GM23338 (cell line): ENCODE results near the gene PARP12. TPM values are rescaled to one million over a fixed set of nuclear protein-coding genes. Genes with fewer than 3 reads are reported as not detected.

ENCODE experiments used
- ATAC-seq: fragments of 200-7000 bp; cut with Tn5 transposase; 3 replicates; pipeline ENCODE4 v1.9.1; 2020
- DNase-seq: peaks from one replicate; pipeline ENCODE4 v3.0.0-alpha.2; 2015; ENCODE audit warnings: low spot score
- H2AFZ ChIP-seq: fragments of 200-600 bp; sonication (generic); 2 replicates; pipeline ENCODE4 v1.8.0; 2016; ENCODE audit warnings: antibody characterized with exemption, mild to moderate bottlenecking, moderate library complexity
- H3F3A ChIP-seq: fragments of 200-600 bp; sonication (generic); replicated peaks from 2 replicates; pipeline ENCODE4 v1.8.0; 2017; ENCODE audit warnings: antibody characterized with exemption, mixed run types, low read depth
- H3K27ac ChIP-seq: fragments of 200-600 bp; sonication (generic); 2 replicates; pipeline ENCODE4 v1.6.1; 2016; ENCODE audit warnings: low read depth
- H3K27me3 ChIP-seq: fragments of 200-600 bp; sonication (generic); 2 replicates; pipeline ENCODE4 v1.8.0; 2016; ENCODE audit warnings: mild to moderate bottlenecking, mixed run types, moderate library complexity; ENCODE audit not compliant: insufficient read depth
- H3K36me3 ChIP-seq: fragments of 200-600 bp; sonication (generic); 2 replicates; pipeline ENCODE4 v1.8.0; 2016; ENCODE audit warnings: mild to moderate bottlenecking; ENCODE audit not compliant: insufficient read depth
- H3K4me1 ChIP-seq: fragments of 200-600 bp; sonication (generic); 2 replicates; pipeline ENCODE4 v1.8.0; 2016; ENCODE audit warnings: mild to moderate bottlenecking, moderate library complexity; ENCODE audit not compliant: insufficient read depth
- H3K4me2 ChIP-seq: fragments of 200-600 bp; sonication (generic); 2 replicates; pipeline ENCODE4 v1.7.1; 2017; ENCODE audit warnings: mixed run types
- H3K4me3 ChIP-seq: fragments of 200-600 bp; sonication (generic); 2 replicates; pipeline ENCODE4 v1.6.1; 2016; ENCODE audit warnings: mixed run types
- H3K79me2 ChIP-seq: fragments of 200-600 bp; sonication (generic); replicated peaks from 2 replicates; pipeline ENCODE4 v1.8.0; 2017; ENCODE audit warnings: mild to moderate bottlenecking; ENCODE audit not compliant: insufficient read depth
- H3K9me2 ChIP-seq: fragments of 200-600 bp; sonication (generic); 2 replicates; pipeline ENCODE4 v1.8.0; 2017; ENCODE audit not compliant: insufficient read depth
- H4K20me1 ChIP-seq: fragments of 200-600 bp; sonication (generic); replicated peaks from 2 replicates; pipeline ENCODE4 v1.8.0; 2017; ENCODE audit warnings: mild to moderate bottlenecking; ENCODE audit not compliant: insufficient read depth
- H3K27ac Mint-ChIP-seq: 2 replicates; pipeline ENCODE4 v1.8.0; 2020; ENCODE audit warnings: inconsistent platforms, mild to moderate bottlenecking, moderate library complexity, mixed read lengths
- H3K27me3 Mint-ChIP-seq: 3 replicates; pipeline ENCODE4 v1.8.0; 2022; ENCODE audit warnings: low read depth, mild to moderate bottlenecking, moderate library complexity, mixed read lengths, inconsistent platforms; ENCODE audit not compliant: insufficient read depth, poor library complexity
- H3K36me3 Mint-ChIP-seq: 3 replicates; pipeline ENCODE4 v1.8.0; 2021; ENCODE audit warnings: low read depth, mild to moderate bottlenecking, inconsistent platforms, moderate library complexity, mixed read lengths
- H3K4me1 Mint-ChIP-seq: 3 replicates; pipeline ENCODE4 v1.8.0; 2020; ENCODE audit warnings: mild to moderate bottlenecking, inconsistent platforms, mixed read lengths
- H3K4me3 Mint-ChIP-seq: 3 replicates; pipeline ENCODE4 v1.8.0; 2021; ENCODE audit warnings: moderate library complexity, mild to moderate bottlenecking, inconsistent platforms, mixed read lengths
- H3K9me3 Mint-ChIP-seq: 3 replicates; pipeline ENCODE4 v1.8.0; 2020; ENCODE audit warnings: moderate library complexity, mild to moderate bottlenecking, inconsistent platforms, mixed read lengths
- CREB1 ChIP-seq: fragments of 250-450 bp; sonication (Bioruptor Pico); IDR thresholded peaks from 2 replicates; pipeline ENCODE4 v1.5.0; 2020; ENCODE audit warnings: low read depth, mild to moderate bottlenecking, moderate library complexity
- EZH2 ChIP-seq: fragments of 200-600 bp; sonication (generic); IDR thresholded peaks from one replicate; pipeline ENCODE4 v1.8.0; 2017; ENCODE audit warnings: antibody characterized with exemption, mild to moderate bottlenecking, low read depth; ENCODE audit not compliant: unreplicated experiment
- EZH2phosphoT487 ChIP-seq: fragments of 200-600 bp; sonication (generic); IDR thresholded peaks from one replicate; pipeline ENCODE4 v1.8.1; 2018; ENCODE audit warnings: antibody characterized with exemption; ENCODE audit not compliant: unreplicated experiment
- JUNB ChIP-seq: IDR thresholded peaks from one replicate; pipeline ENCODE4 v1.6.1; 2016; ENCODE audit warnings: antibody characterized with exemption; ENCODE audit not compliant: unreplicated experiment
- NANOG ChIP-seq: IDR thresholded peaks from 2 replicates; pipeline ENCODE4 v1.6.1; 2016; ENCODE audit warnings: antibody characterized with exemption, borderline replicate concordance
- POLR2AphosphoS5 ChIP-seq: IDR thresholded peaks from 2 replicates; pipeline ENCODE4 v1.6.1; 2016; ENCODE audit warnings: antibody characterized with exemption, low read depth
- STAT1 ChIP-seq: IDR thresholded peaks from one replicate; pipeline ENCODE4 v1.6.1; 2016; ENCODE audit warnings: antibody characterized with exemption; ENCODE audit not compliant: unreplicated experiment
- ZNF114 ChIP-seq: fragments of 250-450 bp; sonication (Bioruptor Pico); IDR thresholded peaks from 2 replicates; pipeline ENCODE4 v1.5.0; 2020; ENCODE audit warnings: mild to moderate bottlenecking, moderate library complexity
- ZNF331 ChIP-seq: fragments of 250-450 bp; sonication (Bioruptor Pico); IDR thresholded peaks from 2 replicates; pipeline ENCODE4 v1.5.0; 2020; ENCODE audit warnings: low read depth, mild to moderate bottlenecking, moderate library complexity
- polyA plus RNA-seq: library from polyadenylated mRNA; unstranded; fragments of >200 nt; fragmentation: Nextera tagmentation; extraction: Ambion mirVana; gene quantifications from 2 replicates; pipeline ENCODE4 v1.2.1, GENCODE V29; 2016
- total RNA-seq: library from RNA; depleted of rRNA; stranded (reverse); fragments of >200 nt; shearing (Covaris generic); gene quantifications from 2 replicates; pipeline ENCODE4 v1.2.3, GENCODE V29; 2014
- TF ChIP-seq, protein P1 (sequence below): fragments of 250-450 bp; sonication (Bioruptor Pico); IDR thresholded peaks from 2 replicates; pipeline ENCODE4 v1.5.0; 2020; ENCODE audit warnings: mild to moderate bottlenecking, moderate library complexity
- TF ChIP-seq, protein P2 (sequence below), 2 experiments: fragments of 200-600 bp in 1 of 2; sonication (generic) in 1 of 2; conservative IDR thresholded peaks; 2 replicates each; pipeline versions ENCODE4 v1.5.1 to v1.6.1; 2016 to 2017; ENCODE audit warnings: antibody characterized with exemption in 2 of 2, low read depth in 2 of 2, mild to moderate bottlenecking in 2 of 2, moderate library complexity in 1 of 2
- TF ChIP-seq, protein P3 (sequence below): IDR thresholded peaks from 2 replicates; pipeline ENCODE4 v1.6.1; 2016; ENCODE audit warnings: antibody characterized with exemption
- TF ChIP-seq, protein P4 (sequence below): IDR thresholded peaks from one replicate; pipeline ENCODE4 v1.6.1; 2018; ENCODE audit warnings: antibody characterized with exemption; ENCODE audit not compliant: unreplicated experiment

Gene PARP12
- total and polyA plus RNA-seq, 2 experiments from 2014 or later: 2.7 to 10.3 TPM

DNA sequence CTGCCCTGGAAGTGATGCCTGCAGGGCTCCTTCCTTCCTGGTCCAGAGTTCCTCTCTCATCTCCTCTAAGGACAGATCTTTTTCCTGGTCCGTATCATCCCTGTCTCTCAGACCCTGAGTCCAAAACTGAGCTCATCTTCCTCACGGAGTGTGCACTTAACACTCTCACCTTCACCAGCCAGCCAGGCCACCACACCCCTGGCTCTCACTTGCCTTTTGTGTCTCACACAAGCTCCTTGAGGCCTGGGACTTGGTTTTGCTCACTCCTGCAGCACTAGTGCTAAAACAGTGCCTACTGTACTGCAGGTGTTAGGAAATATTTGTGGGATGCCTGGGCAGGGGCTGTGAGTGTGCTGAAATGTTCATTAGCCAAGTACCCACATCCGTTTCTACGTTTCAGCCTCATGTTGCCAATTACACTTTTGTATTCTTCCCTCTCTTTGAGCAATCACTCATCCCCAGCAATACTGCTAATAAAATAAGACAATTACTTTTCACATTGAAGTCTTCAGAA, 21.4 kb upstream of the PARP12 start (continued):
- TF ChIP-seq, protein P1, sequence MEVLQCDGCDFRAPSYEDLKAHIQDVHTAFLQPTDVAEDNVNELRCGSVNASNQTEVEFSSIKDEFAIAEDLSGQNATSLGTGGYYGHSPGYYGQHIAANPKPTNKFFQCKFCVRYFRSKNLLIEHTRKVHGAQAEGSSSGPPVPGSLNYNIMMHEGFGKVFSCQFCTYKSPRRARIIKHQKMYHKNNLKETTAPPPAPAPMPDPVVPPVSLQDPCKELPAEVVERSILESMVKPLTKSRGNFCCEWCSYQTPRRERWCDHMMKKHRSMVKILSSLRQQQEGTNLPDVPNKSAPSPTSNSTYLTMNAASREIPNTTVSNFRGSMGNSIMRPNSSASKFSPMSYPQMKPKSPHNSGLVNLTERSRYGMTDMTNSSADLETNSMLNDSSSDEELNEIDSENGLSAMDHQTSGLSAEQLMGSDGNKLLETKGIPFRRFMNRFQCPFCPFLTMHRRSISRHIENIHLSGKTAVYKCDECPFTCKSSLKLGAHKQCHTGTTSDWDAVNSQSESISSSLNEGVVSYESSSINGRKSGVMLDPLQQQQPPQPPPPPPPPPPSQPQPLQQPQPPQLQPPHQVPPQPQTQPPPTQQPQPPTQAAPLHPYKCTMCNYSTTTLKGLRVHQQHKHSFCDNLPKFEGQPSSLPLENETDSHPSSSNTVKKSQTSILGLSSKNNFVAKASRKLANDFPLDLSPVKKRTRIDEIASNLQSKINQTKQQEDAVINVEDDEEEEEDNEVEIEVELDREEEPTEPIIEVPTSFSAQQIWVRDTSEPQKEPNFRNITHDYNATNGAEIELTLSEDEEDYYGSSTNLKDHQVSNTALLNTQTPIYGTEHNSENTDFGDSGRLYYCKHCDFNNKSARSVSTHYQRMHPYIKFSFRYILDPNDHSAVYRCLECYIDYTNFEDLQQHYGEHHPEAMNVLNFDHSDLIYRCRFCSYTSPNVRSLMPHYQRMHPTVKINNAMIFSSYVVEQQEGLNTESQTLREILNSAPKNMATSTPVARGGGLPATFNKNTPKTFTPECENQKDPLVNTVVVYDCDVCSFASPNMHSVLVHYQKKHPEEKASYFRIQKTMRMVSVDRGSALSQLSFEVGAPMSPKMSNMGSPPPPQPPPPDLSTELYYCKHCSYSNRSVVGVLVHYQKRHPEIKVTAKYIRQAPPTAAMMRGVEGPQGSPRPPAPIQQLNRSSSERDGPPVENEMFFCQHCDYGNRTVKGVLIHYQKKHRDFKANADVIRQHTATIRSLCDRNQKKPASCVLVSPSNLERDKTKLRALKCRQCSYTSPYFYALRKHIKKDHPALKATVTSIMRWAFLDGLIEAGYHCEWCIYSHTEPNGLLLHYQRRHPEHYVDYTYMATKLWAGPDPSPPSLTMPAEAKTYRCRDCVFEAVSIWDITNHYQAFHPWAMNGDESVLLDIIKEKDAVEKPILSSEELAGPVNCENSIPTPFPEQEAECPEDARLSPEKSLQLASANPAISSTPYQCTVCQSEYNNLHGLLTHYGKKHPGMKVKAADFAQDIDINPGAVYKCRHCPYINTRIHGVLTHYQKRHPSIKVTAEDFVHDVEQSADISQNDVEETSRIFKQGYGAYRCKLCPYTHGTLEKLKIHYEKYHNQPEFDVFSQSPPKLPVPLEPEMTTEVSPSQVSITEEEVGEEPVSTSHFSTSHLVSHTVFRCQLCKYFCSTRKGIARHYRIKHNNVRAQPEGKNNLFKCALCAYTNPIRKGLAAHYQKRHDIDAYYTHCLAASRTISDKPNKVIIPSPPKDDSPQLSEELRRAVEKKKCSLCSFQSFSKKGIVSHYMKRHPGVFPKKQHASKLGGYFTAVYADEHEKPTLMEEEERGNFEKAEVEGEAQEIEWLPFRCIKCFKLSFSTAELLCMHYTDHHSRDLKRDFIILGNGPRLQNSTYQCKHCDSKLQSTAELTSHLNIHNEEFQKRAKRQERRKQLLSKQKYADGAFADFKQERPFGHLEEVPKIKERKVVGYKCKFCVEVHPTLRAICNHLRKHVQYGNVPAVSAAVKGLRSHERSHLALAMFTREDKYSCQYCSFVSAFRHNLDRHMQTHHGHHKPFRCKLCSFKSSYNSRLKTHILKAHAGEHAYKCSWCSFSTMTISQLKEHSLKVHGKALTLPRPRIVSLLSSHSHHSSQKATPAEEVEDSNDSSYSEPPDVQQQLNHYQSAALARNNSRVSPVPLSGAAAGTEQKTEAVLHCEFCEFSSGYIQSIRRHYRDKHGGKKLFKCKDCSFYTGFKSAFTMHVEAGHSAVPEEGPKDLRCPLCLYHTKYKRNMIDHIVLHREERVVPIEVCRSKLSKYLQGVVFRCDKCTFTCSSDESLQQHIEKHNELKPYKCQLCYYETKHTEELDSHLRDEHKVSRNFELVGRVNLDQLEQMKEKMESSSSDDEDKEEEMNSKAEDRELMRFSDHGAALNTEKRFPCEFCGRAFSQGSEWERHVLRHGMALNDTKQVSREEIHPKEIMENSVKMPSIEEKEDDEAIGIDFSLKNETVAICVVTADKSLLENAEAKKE (CRISPR knock-in tag): no peak
- TF ChIP-seq EZH2phosphoT487: no peak
- TF ChIP-seq ZNF114 (CRISPR knock-in tag): no peak
- no peak for TF ChIP-seq CREB1 (CRISPR knock-in tag)
- TF ChIP-seq STAT1: no peak
- no peak for TF ChIP-seq ZNF331 (CRISPR knock-in tag)

DNA sequence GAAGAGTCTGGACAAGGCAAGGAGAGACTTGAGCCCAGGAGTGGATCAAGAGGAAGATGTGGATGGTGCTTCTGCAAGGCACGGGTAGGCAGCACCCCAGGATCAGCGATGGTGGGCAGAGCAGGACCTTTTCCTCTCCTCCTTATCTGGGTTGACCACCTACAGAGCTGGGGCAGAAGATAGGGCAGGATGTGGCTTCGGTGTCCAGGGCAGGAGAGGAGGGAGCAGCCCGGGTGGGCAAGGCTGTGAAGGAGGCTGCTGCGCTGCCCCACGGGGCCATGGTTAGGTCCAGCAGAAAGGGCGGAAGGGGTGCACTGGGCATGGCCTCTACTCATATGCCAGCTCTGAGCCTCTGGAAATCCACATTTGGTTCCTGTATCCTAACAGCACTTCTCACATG, 20.0 kb upstream of the PARP12 start:
- Histone ChIP-seq H3K4me1 (peaks cover 5% of the 10 kb centered on the region), H3K27ac (no peak overlapping the region), H2AFZ (no peak overlapping the region), H3K4me3 (no peak overlapping the region), H3K79me2 (no peaks in the 10 kb centered on the region), H3K36me3 (no peaks in the 10 kb centered on the region), H3K27me3 (no peaks in the 10 kb centered on the region), H3K4me2 (no peak overlapping the region), H4K20me1 (no peaks in the 10 kb centered on the region), H3F3A (no peaks in the 10 kb centered on the region), H3K9me2 (no peaks in the 10 kb centered on the region)
- no peaks in the 10 kb centered on the region for H3K9me3 Mint-ChIP-seq
- H3K4me1 Mint-ChIP-seq: peaks cover 19% of the 10 kb centered on the region
- ATAC-seq: no peak
- H3K4me3 Mint-ChIP-seq: no peak overlapping the region
- no peaks in the 10 kb centered on the region for H3K36me3 Mint-ChIP-seq
- no peak for DNase-seq
- peaks cover 3% of the 10 kb centered on the region for H3K27me3 Mint-ChIP-seq
- no peak overlapping the region for H3K27ac Mint-ChIP-seq
- TF ChIP-seq EZH2phosphoT487: no peak
- TF ChIP-seq, protein P2, sequence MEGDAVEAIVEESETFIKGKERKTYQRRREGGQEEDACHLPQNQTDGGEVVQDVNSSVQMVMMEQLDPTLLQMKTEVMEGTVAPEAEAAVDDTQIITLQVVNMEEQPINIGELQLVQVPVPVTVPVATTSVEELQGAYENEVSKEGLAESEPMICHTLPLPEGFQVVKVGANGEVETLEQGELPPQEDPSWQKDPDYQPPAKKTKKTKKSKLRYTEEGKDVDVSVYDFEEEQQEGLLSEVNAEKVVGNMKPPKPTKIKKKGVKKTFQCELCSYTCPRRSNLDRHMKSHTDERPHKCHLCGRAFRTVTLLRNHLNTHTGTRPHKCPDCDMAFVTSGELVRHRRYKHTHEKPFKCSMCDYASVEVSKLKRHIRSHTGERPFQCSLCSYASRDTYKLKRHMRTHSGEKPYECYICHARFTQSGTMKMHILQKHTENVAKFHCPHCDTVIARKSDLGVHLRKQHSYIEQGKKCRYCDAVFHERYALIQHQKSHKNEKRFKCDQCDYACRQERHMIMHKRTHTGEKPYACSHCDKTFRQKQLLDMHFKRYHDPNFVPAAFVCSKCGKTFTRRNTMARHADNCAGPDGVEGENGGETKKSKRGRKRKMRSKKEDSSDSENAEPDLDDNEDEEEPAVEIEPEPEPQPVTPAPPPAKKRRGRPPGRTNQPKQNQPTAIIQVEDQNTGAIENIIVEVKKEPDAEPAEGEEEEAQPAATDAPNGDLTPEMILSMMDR (conservative IDR thresholded peaks at IDR 0.05; ENCODE audit: low read depth in 2 of 2): no peak
- no peak for TF ChIP-seq NANOG
- no peak for TF ChIP-seq POLR2AphosphoS5
- no peak for TF ChIP-seq ZNF331 (CRISPR knock-in tag)
- TF ChIP-seq, protein P3, sequence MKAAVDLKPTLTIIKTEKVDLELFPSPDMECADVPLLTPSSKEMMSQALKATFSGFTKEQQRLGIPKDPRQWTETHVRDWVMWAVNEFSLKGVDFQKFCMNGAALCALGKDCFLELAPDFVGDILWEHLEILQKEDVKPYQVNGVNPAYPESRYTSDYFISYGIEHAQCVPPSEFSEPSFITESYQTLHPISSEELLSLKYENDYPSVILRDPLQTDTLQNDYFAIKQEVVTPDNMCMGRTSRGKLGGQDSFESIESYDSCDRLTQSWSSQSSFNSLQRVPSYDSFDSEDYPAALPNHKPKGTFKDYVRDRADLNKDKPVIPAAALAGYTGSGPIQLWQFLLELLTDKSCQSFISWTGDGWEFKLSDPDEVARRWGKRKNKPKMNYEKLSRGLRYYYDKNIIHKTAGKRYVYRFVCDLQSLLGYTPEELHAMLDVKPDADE: no peak
- no peak for TF ChIP-seq JUNB
- no peak for TF ChIP-seq CREB1 (CRISPR knock-in tag)
- no peak for TF ChIP-seq ZNF114 (CRISPR knock-in tag)
- TF ChIP-seq, protein P4, sequence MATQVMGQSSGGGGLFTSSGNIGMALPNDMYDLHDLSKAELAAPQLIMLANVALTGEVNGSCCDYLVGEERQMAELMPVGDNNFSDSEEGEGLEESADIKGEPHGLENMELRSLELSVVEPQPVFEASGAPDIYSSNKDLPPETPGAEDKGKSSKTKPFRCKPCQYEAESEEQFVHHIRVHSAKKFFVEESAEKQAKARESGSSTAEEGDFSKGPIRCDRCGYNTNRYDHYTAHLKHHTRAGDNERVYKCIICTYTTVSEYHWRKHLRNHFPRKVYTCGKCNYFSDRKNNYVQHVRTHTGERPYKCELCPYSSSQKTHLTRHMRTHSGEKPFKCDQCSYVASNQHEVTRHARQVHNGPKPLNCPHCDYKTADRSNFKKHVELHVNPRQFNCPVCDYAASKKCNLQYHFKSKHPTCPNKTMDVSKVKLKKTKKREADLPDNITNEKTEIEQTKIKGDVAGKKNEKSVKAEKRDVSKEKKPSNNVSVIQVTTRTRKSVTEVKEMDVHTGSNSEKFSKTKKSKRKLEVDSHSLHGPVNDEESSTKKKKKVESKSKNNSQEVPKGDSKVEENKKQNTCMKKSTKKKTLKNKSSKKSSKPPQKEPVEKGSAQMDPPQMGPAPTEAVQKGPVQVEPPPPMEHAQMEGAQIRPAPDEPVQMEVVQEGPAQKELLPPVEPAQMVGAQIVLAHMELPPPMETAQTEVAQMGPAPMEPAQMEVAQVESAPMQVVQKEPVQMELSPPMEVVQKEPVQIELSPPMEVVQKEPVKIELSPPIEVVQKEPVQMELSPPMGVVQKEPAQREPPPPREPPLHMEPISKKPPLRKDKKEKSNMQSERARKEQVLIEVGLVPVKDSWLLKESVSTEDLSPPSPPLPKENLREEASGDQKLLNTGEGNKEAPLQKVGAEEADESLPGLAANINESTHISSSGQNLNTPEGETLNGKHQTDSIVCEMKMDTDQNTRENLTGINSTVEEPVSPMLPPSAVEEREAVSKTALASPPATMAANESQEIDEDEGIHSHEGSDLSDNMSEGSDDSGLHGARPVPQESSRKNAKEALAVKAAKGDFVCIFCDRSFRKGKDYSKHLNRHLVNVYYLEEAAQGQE: no peak
- no peak for TF ChIP-seq STAT1
- TF ChIP-seq EZH2: no peak
